Activated gamma-delta T cell (primary cell): ENCODE data around the gene CXCR3.
"Not testable (repeated sequence)": the region's sequence is repeated elsewhere in the genome, so short reads cannot be mapped to it uniquely, and the experiment has no call there.

Source experiments
- DNase-seq: peaks from one replicate; lab custom pipeline; 2025; lab: John Stamatoyannopoulos, UW

The CXCR3 gene

DNA sequence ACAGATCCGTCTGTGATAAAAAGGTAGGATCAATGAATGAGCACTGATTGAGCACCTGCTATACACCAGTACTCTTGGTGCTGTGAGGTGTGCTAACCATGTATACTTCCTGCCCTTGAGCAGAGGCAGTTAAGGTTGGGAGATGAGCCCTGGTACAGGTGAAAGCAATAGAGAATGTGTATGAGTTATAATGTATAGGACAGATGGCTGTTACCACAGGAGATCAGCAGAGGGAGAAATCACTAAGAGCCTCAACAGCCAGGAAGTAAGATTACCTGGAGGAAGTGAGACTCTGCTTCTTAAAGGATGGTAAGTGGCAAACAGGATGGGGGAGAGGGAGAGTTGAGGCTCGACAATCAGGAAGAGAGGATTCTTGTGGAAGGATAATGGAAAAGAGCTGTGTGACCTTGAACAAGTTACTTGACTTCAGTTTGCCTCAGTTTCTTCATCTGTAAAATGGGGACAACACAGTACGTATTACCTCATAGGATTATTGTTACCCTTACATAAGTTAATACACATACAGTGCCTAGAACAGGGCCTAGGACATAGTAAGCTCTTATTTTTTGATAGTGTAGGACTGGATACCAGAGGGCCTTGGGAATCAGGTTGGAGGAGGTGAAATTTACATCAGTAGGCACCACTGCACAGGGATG is 9.1 kb downstream of the CXCR3 start:
- DNase-seq, result no peak

DNA sequence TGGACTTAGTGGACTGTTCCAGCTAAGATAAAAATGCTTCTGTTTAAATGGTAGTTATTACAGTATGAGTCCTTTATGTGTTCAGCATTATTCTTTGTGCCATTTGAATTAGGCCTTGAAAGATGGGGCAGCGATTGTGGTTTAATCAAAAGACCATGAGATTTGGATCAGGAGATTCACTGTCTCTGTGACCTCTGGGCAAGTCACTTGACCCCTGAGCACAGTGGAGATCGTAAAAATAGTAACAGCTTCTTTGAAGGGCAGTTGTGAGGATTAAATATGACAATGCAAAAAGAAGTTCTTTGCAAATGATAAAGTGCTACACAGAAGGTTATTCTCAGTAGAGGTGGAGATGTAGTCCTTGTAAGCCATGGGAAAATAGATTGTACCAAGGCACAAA is 10.8 kb downstream of the CXCR3 start:
- DNase-seq, result no peak

DNA sequence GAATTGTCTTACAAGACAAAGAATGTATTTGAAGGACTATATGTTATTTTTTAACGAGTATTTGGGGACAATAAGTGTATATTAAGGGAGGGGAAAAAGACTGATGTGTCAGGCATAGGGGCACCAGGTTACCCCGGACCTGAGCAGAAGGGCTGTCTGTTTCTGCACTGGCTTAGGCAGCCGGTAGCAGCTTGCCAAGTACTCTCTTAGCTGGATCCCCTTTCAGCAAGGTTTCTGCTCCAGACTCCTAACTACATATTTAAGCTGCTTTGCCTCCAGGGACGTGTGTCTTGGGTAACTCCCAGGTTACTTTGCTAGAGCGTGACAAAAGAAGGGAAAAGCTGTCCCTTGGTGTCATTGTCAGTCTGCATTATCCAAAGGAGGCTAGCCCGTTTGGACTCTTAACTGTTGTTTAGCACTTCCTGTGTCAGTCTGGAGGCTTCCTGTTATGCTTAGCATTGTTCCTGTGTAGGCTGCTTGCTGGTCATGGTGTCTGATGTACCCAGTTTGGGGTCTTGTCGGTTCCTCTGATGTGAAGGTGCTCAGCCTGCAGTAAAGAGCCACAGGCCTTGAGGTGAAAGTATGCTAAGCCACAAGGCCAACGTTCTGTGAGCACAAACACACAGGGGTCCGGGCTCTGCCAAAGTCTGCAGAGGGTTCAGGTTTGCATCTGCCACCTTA is 11.6 kb downstream of the CXCR3 start:
- no peak for DNase-seq

DNA sequence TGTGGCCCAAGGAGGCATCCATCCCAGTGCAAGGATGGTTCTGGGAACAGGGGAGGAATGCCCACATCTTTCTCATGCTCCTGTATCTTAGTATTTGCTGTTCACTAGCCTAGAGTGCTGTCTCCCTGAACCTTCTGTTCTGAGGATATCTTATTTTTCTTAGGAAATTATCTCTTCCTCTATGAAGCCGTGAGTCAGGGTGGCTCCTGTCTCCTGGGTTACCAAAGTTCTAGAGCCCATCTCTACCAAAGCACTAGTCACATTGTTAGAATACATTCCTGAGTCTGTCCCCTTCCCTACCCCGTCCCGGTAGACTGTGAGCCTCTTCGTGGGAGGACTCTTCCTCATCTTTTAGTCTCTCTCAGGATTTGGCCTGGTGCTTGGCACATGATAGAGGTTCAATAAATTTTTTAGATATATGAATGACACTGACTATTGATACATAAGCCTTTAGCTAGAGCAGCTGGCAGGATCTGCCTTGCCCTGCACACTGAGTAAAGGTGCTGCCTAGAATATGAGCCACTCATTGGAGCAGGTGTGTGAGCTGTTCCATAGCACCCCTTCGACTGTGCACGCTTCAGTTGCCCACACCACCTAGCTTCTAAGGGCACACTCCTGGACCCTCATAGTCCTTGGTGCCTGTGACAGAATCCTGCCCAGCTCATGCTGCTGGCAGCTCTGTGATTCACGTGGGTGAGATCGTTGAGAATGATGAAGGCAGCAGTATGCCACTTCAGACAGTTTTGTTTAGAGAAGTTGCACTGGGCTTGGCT is 13.3 kb downstream of the CXCR3 start:
- DNase-seq, result no peak

DNA sequence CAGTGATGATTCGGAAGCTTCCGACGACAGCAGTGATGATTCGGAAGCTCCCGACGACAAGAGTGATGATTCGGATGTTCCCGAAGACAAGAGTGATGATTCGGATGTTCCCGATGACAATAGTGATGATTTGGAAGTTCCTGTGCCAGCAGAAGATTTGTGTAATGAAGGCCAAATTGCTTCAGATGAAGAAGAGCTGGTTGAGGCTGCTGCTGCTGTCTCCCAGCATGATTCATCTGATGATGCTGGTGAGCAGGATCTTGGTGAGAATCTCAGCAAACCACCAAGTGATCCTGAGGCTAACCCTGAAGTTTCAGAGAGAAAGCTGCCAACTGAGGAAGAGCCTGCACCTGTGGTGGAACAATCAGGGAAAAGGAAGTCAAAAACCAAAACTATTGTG is 14.2 kb downstream of the CXCR3 start:
- no peak for DNase-seq

DNA sequence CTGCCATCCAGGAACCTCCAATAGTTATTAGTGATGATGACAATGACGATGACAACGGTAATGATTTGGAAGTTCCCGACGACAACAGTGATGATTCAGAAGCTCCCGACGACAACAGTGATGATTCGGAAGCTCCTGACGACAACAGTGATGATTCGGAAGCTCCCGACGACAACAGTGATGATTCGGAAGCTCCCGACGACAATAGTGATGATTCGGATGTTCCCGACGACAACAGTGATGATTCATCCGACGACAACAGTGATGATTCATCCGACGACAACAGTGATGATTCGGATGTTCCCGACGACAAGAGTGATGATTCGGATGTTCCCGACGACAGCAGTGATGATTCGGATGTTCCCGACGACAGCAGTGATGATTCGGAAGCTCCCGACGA is 14.7 kb downstream of the CXCR3 start:
- no peak for DNase-seq

DNA sequence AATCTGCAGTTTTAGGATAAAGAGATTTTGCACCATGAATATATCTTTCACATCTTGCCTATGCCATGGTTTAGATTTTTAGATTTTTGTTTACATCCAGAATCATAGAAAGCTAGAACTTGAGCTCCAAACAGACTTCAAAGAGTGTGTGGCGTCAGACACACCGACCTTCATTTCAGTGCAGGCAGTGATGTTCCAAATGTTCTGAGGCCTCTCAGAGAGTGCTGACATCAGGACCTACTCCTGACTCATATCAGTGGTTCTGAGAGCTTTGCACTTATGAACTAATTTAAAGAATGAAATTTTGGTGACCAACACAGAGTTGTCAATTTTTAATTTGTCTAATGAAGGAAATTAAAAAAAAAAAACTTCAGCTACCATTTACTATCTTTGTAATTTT is 18.3 kb downstream of the CXCR3 start:
- DNase-seq, result no peak

DNA sequence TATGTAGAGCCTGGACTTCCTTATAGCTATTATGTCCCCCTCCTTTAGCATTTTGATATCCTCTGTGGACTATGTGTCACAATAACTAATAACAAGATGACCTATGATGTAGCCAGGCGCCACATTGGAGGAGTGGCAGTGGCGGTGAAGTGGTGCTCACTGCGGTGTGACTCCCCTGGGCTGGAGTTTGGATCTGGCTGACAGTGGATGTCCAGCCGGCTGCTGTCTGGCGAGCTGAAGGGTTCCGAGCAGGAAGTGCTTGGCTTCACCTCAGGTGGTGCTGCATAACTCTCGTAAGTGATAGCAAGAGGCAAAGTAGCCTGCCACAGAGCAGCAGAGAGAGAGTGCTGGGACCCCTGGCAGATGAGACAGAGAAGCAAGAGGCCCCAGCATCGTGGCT is 25.1 kb downstream of the CXCR3 start:
- DNase-seq, result not testable (repeated sequence)

DNA sequence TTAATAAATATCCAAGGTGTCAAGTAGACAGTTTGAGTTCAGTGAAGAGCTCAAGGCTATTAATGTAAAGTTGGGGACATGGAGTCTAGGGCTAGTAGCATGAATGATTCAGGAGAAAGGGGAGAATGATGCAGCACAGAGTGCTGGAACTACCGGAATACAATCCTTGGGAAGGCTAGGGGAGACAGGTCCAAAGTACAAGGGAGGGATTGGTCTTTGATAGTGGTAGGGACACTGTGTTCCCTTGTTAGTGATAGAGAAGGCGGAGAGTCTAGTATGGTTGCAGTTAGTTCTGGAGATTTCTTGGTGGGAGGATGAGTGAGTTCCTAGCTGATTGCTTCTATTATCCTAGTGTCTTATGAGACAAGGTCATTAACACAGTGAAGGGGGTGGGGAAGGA is 31.4 kb downstream of the CXCR3 start:
- DNase-seq, result no peak

DNA sequence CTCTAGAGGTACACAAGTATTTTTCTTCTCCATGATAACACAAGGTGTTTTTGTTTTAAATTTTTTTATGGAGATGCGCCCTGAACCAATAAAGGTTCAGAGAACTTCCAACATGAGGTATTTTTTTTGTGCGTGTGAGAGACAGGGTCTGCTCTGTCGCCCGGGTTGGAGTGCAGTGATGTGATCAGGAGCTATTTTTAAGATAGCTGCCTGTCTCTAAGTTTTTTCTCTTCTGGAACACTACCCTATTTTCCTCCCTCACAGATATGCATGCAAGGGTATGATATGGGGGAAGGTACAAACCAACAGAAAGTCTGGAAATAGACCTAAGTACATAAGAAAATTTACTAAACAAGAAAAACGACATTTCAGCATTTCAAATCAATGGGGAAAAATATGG is 37.1 kb downstream of the CXCR3 start:
- no peak for DNase-seq

DNA sequence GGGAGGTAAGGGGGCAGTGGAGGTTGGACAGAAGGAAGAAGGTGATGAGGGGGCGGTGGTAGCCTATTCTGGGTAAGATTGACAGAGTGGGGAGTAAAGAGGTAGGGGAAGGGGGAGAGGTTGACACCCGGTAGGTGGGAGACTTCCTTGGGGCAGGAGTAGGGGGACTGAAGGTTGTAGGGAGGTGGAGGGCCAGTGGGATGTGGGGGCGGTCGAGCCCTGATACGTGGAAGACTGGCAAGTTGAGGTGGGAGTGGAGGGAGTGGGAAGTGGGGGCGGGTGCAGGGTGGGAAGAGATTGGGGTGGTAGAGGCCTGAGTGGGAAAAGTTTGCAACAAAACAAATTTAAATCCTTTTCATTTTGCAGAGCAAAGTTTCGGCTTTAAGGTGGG is 38.3 kb downstream of the CXCR3 start:
- DNase-seq, result no peak

DNA sequence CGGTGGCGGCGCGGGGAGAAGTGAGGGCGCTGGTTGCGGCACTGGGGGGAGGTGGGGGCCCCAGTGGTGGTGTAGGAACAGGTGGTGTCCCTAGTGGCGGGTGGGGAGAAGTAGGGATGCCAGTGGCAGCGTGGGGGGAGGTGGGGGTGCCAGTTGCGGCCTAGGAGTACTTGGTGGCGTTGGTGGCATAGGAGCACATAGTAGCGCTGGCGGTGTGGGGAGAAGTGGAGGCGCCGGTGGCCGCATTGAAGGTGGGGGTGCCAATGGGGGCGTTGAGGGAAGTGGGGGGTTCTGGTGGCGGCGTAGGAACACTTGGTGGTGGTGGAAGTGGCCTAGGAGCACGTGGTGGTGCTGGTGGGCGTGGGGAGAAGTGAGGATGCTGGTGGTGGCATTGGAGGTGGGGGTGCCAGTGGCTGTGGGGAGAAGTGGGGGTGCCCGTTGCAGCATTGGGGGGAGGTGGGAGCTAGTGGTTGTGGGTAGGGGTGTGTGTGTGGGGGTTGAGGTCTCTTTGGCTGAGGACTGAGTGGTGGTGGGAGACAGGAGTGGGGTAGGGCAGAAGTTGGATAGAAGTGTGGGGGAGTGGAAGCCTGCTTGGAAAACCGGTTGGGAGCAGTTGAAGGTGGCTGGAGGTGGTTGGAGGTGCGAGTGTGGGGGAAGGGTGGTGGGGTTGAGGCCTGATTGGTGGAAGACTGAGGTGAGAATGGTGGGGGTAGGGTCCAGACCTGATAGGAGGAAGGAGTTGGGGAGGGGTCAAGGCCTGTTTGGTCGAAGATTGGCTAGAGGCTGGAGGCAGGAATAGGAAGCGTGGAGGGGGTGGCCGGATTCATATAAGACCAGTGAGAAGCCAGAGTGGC is 38.9 kb downstream of the CXCR3 start:
- DNase-seq, result no peak

DNA sequence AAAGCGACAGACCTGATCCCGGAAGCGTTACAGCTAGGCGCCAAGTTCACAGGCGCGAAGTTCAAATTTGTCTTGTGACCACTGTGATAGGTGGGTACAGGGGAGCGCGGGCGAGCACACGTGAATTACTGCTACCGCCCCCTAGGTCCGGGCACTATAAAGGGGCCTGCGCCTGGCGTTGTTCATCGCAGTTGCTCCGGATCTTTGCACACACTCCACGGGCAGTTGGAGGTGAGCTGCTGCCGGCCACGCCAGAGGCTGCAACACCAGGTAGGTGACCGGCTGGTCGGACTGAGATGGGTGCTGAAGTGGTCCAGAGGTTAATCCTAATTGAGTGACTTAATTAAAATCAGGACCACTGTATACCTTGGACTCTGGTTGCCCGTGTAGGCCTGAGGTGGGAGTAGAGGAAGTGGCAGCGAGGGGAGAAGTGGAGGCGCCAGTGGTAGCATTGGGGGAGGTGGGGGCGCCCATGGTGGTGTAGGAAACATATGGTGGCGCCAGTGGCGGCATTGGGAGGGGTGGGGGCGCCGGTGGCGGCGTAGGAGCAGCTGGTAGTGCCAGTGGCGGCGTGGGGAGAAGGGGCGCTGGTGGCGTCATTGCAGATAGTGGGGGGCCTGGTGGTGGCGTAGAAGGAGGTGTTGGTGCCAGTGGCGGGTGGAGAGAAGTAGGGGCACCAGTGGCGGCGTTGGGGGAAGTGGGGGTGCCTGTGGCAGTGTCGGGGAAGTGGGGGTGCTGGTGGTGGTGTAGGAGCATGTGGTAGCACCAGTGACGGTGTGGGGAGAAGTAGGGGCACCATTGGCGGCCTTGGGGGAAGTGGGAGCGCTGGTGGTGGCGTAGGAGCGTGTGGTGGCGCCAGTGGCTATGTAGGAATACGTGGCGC is 39.8 kb downstream of the CXCR3 start, which contains the start of gene GCNA:
Gene GCNA (plus strand): TSS at position 185 of the 883 bp plus-strand sequence. CDS start 2,385 bp downstream, outside the sequence.
- DNase-seq, result peak; percentile 31

DNA sequence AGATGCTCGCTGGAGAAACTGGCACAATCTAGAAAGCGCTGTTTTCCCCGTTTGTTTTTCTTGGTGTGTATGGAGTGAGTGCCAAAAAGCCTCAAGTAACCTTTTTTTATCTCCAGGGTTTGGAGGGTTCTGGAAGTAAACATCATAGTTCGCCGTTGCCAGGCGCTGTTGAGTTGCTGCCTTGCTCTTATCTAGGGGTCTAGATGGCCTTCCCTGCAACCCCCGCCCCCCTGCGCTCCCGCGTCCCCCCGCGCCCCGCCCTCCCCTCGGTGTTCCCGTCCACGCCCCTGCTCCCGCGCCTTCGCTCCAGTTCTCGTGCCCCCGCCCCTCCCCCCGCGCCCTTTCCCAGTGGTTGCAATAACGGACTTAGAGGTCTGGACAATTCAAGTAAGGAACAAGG is 40.6 kb downstream of the CXCR3 start:
- peak; percentile 7 for DNase-seq

DNA sequence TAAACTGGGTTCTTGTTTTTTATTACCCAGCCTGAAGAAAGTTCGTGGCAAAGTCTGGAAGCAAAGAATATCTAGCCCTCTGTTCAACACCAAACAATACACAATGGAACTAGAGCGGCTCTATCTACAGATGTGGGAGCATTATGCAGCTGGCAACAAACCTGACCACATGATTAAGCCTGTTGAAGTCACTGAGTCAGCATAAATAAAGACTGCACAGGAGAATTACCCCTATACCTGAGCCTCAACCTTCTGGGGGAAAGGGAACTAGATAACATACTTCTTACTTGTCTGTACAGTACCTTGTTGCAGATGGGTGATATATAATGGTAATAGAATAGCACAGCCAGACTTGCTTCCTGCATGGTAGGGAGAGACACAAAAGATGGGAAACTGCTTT is 44.7 kb downstream of the CXCR3 start:
- DNase-seq, result no peak

DNA sequence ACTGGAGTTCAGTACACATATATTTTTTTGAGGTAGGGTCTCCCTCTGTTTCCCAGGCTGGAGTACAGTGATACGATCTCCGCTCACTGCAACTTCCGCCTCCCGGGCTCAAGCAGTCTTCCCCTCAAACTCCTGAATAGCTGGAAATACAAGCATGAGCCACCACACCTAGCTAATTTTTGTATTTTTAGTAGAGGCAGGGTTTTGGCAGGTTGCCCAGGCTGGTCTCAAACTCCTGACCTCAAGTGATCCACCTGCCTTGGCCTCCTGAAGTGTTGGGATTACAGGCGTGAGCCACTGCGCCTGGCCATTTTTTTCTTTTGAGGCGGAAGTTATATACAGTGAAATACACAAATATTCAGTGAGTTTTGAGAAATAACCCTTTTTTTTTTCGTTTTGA is 46.9 kb downstream of the CXCR3 start:
- DNase-seq, result not testable (repeated sequence)
